ENCODE results near the gene OR52A1.
"Not testable (repeated sequence)": the region's sequence is repeated elsewhere in the genome, so short reads cannot be mapped to it uniquely, and the experiment has no call there.

Gene OR52A1

GRCh38 chr11:5154657-5155056, at the start of gene OR52A1:
Gene OR52A1, minus strand, starts transcription at chr11:5154757. Its CDS starts 2,388 bp downstream, at chr11:5152369.
- no peak for DNase-seq (ENCODE audit: low read depth)

- no peak for DNase-seq (ENCODE audit: low read depth)
Measured at GRCh38 chr11:5203366-5203765, 48.8 kb upstream of the OR52A1 start.

GRCh38 chr11:5200582-5200981, 46.0 kb upstream of the OR52A1 start, which contains the start of gene OR51V1:
Gene OR51V1, minus strand, starts transcription at chr11:5200682. Its CDS starts 0 bp downstream, at chr11:5200682.
- DNase-seq (ENCODE audit: low read depth): no peak

GRCh38 chr11:5198285-5198684, 43.7 kb upstream of the OR52A1 start:
- no peak for DNase-seq (ENCODE audit: low read depth)

GRCh38 chr11:5197536-5197935, 43.0 kb upstream of the OR52A1 start:
- peak; percentile 17 for DNase-seq (ENCODE audit: low read depth)

- no peak for DNase-seq (ENCODE audit: low read depth)
Measured at GRCh38 chr11:5196731-5197130, 42.2 kb upstream of the OR52A1 start.

- DNase-seq (ENCODE audit: low read depth): no peak
Measured at GRCh38 chr11:5196067-5196466, 41.5 kb upstream of the OR52A1 start.

- no peak for DNase-seq (ENCODE audit: low read depth)
Measured at GRCh38 chr11:5192738-5193137, 38.2 kb upstream of the OR52A1 start.

GRCh38 chr11:5188201-5188600, 33.6 kb upstream of the OR52A1 start:
- no peak for DNase-seq (ENCODE audit: low read depth)

GRCh38 chr11:5178046-5178837, 23.7 kb upstream of the OR52A1 start:
- DNase-seq (ENCODE audit: low read depth): no peak

- DNase-seq (ENCODE audit: low read depth): no peak
Measured at GRCh38 chr11:5174934-5175333, 20.4 kb upstream of the OR52A1 start.

- no peak for DNase-seq (ENCODE audit: low read depth)
Measured at GRCh38 chr11:5171856-5172255, 17.3 kb upstream of the OR52A1 start.

GRCh38 chr11:5165898-5166297, 11.3 kb upstream of the OR52A1 start:
- not testable (repeated sequence) for DNase-seq (ENCODE audit: low read depth)

- not testable (repeated sequence) for DNase-seq (ENCODE audit: low read depth)
Measured at GRCh38 chr11:5164807-5165206, 10.2 kb upstream of the OR52A1 start.

GRCh38 chr11:5161045-5161444, 6.5 kb upstream of the OR52A1 start:
- DNase-seq (ENCODE audit: low read depth): not testable (repeated sequence)

GRCh38 chr11:5160217-5160616, 5.7 kb upstream of the OR52A1 start:
- DNase-seq (ENCODE audit: low read depth): not testable (repeated sequence)

GRCh38 chr11:5159806-5160205, 5.2 kb upstream of the OR52A1 start:
- no peak for DNase-seq (ENCODE audit: low read depth)

- no peak for DNase-seq (ENCODE audit: low read depth)
Measured at GRCh38 chr11:5153574-5154431, 754 bp downstream of the OR52A1 start.

GRCh38 chr11:5151713-5152153, 2.8 kb downstream of the OR52A1 start:
- no peak for DNase-seq (ENCODE audit: low read depth)

- DNase-seq (ENCODE audit: low read depth): not testable (repeated sequence)
Measured at GRCh38 chr11:5144206-5144605, 10.4 kb downstream of the OR52A1 start.

GRCh38 chr11:5137996-5138395, 16.6 kb downstream of the OR52A1 start, which contains the start of gene OR52A5:
Gene OR52A5, minus strand, starts transcription at chr11:5138356. Its CDS starts 5,714 bp downstream, at chr11:5132642.
- no peak for DNase-seq (ENCODE audit: low read depth)

- no peak for DNase-seq (ENCODE audit: low read depth)
Measured at GRCh38 chr11:5137014-5137413, 17.5 kb downstream of the OR52A1 start.

GRCh38 chr11:5136261-5136660, 18.3 kb downstream of the OR52A1 start:
- DNase-seq (ENCODE audit: low read depth): no peak

All from non-pigmented ciliary epithelial cell (primary cell).